Stimulated activated CD8-positive, alpha-beta memory T cell treated with anti-CD3 and anti-CD28 coated beads, Interleukin-4, amount 100 ng/mL, for 24 hours (primary cell): ENCODE measurements around the gene COQ8A.

Source experiments
- DNase-seq: peaks from one replicate; pipeline ENCODE4 v3.0.0-alpha.2; 2020; ENCODE audit warnings: low read depth

Gene COQ8A

DNA sequence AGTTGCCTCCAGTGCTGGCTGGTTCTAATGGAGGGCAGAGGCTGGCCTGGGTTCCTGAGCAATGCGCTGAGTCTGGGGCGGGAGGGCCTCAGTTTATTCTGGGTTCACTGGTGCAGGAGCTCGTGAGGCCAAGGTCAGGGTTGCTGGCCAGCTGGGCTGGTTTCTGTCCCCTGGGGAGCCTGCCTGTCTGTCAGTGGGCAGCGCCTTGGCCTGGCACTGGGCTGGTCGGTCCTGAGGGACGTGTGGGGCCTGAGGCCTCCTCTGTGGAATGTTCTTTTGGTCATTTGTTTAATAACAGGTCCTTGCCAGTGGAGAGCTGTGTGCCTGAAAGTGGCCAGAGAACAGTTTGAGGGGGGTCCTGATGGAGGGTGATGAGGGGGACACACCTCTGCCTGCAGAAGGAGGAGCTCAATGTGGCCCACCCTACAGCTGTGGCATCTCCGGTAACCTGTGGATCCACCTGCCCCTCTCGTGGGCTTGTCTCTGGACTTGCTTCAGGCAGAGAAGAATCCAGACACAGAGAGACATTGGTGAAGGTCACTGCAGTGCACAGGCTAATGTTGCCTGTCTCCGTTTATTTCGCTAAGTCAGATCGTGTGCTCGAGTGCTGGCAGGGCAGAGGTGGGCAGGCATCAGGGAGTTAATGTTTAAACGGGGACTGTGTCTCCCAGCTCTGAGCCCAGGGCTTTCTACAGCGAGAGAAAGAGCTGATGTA, 34.6 kb downstream of the COQ8A start:
- DNase-seq, result no peak

DNA sequence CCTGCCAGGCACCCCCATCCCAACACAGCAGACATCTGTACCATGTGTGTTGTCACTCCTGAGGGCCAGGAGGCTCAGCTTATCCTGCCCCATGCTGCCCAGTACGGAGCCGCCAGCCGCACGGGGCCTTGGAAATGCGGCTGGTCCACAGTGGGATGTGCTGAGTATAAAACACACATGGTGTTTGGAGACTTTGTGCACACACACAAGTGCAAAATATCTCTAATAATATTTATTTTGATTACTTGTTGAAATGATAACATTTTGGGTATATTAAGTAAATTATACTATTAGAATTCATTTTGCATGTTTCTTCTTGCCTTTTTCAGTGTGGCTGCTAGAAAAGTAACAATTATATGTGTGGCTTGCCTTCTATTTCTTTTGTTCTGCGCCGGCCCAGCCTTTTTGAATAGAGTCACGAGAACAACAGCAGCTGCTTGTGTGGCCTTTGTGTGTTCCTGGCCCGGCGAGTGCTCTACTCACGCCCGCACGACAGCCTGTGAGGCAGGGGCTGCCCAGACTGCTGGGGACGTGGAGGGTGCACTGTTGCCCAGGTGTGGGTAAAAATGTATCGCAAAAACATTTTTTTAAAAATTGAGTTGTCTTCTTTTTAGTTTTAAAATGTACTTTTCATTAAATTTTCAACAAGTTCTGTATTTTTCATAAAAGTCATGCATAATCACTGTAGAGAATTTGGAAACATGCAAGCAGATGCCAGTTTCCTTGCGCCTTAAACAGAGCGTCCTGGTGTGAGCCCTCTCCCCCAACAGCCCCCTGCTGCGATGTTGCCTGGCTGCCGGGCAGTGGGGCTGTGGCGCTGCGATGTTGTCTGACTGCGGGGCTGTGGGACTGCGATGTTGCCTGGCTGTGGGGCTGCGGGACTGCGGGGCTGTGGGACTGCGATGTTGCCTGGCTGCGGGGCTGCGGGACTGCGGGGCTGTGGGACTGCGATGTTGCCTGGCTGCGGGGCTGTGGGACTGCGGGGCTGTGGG, 35.5 kb downstream of the COQ8A start:
- DNase-seq, result no peak

DNA sequence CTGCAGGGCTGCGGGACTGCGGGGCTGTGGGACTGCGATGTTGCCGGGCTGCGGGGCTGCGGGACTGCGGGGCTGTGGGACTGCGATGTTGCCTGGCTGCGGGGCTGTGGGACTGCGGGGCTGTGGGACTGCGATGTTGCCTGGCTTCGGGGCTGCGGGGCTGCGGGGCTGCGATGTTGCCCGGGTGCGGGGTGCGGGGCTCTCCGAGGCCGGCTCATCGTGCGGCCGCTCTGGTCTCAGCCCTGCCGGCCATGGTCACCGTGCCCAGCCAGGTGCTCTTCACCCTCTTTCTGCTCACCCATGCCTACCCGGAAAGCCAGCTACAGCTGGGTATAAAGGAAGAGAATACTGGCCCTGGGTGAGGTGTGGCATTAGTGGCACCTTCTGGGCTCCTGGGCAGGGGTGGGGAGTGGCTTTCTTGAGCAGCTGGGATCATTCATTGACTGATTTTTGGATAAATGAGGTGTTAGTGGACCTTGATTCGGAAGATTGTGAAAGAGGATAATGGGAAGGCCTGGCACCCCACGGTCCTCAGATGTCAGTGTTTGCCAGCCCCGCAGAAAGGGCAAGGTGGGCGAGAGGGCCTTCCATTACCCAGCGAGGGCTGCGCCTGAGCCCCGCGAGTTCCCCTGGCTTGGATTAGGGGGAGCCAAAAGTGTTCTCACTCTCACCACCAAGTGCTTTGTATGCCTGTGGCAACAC, 36.3 kb downstream of the COQ8A start:
- no peak for DNase-seq

DNA sequence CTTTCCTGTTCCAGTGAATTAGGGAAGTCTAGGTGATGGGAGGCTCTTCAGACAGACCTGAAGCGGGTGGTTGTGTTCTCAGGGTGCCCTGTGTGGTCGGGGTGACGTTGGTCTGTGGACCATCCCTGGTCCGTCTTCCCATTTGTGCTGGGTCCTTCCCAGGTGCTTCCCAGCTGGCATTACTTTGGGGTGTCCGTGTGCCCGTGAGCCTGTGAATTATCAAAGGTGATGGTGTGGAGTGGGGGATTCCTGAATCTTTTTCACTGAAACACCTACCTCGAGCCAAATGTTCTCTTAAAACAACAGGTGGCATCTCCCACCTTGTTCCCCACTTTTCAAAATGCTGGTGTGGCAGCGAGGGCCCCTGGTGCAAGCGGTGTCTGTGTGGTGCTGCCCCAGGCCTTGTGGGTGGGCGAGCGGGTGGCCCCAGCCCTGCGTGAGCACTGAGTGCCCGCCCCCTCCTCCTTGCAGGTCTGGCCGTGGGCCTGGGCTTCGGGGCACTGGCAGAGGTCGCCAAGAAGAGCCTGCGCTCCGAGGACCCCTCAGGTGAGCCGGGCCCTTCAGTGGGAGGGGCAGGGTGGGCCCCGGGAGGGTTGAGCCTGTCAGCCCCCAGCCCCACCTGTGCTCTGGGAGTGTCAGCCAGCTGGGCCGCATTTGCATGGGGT, 37.0 kb downstream of the COQ8A start:
- DNase-seq, result no peak

DNA sequence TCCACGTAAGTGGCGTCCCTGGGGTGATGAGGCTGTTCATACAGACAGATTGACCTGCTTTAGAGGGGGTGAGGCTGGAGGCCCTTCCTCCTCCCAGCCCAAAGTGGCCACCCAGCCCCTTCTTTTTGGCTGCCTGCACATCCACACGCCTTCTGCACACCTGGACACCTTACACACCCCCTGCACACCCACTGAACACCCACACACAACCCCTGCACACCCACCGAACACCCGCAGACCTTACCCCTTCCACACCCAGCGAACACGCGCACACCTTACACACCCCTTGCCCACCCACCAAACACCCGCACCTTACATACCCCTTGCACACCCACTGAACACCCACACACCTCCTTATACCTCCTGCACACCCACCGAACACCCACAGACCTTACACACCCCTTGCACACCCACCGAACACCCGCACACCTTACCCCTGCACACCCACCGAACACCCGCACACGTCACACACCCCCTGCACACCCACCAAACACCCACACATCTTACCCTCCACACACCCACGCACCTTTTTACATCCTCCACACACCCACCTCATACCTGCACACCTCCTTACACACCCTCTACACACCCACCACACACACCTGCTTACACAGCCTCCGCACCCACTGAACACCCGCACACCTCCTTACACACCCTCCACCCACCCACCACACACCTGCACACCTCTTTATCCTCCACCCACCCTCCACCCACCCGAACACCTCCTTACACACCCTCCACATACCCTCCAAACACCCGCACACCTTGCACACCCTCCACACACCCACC, 37.7 kb downstream of the COQ8A start:
- no peak for DNase-seq

DNA sequence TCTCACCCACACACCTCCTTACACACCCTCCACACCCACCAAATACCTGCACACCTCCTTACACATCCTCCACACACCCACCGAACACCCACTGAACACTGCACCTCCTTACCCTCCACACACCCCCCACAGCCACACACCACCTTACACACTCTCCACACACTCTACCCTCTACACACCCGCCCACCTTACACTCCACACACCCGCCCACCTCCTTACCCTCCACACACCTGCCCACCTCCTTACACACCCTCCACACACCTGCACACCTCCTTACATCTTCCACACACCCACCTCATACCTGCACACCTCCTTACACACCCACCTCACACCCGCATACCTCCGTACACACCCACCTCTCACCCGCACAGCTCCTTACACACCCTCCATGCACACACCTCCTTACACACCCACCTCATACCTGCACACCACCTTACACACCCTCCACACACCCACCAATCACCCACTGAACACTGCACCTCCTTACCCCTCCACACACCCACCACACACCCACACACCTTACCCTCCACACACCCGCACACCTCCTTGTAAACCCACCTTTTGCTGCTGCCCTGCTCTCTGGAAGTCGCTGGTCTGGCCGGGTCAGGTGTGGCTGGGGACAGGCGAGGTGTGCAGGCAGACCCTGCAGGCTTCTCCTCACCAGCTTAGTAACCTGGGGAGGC, 38.5 kb downstream of the COQ8A start:
- DNase-seq, result no peak

DNA sequence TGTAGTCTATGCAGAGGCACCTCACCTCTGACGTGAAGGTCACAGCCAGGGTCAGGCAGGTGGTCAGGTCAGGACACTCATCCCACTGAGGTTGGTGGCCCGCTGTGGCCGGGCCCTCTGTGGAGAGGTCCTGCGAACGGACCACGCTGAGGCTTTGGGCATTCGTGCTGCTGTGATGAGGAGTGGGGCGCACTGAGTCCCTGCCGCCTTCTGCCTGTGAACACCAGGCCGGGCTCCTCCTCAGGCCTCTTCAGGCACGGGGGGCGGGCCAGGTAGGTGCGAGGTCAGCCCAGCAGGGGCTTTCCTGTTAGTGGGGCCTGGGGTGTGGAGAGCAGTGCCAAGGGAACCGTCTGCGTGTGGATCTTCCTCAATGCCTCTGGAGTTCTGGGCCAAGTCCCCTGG, 39.0 kb downstream of the COQ8A start:
- no peak for DNase-seq

DNA sequence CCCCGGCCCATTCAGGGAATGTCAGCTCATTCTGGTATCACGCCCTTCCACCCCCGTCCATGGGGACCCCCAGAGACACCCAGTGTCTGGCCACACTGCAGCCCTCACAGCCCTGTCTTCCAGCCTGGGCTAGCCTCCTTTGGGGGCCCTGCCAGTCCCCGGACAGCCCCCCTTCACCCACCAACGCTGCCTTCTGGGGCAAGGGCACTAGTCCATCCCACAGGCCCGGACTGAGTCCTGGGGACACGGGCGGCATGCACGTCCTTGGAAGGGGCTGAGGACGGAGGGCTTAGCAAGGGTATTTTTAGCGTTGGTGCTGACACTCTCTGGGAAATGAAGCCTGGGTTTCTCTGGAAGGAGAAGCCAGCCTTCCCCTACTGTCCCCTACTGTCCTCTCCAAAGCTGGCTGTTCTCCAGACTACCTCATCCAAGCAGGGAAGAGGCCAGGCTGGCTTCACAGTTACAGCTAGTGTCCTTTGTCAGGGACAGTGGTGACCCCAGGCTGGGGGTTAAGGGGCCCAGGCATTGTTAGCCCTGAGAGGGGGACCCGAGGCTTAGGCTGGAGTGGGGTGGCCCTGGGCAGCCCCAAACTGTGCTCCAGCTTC, 39.5 kb downstream of the COQ8A start:
- no peak for DNase-seq

DNA sequence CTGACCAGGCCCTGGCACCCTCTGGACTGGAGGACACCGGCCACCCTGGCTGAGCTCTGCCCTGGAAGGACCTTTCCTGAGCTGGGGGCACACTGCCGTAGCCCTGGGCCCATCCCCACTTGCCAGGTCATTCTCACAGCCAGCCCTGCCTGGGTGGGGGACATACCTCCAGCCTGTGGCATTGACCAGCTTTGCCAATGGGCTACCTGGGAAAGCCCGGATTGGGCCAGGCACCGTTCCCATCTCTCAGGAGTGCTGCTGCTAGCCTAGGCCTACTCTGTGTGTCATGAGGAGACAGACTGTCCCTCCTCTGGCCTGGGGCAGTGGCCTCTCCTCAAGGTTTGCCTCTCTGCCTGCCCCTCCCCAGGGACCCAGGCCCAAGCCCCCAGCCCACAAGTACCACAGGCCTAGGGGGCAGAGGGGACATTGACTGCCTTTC, 40.0 kb downstream of the COQ8A start:
- DNase-seq, result no peak

DNA sequence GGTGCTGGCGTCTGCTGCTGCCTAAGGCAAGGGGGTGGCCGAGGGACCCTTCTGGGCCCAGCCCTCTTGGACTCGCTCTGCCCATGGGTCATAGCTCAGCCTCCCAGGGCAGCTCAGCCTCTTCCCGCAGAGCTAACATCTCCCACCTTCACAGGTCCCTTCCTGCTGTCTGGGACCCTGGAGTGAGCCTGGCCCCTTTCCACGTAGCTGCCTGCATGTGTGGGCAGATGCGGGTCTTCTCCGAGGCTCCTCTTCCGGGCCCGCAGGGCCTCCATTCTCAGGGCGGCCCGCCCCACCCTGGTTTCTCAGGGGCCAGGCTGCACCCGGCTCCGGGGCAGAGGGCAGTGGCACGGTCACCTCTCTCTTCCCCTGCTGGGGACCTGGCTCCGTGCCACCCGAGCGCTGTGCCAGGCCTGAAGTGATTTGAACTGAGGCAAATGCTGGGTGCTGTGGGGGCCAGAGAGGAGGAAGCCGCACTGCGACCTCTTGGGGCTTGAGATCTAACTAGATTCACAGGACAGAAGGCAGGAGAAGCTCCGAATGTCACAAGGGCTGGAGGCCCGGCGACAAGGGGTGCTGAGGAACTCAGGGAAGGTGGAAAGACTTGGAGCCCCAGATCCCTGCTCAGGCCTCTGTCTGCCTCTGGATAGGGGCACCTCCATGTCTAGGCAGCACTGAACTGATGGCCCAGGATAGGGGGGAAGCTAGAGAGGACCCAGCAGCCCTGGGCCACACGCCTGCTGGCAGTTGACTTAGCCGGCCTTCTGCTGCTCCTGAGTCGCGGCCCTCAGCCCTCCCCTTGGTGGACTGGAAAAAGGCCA, 40.7 kb downstream of the COQ8A start:
- DNase-seq, result no peak

DNA sequence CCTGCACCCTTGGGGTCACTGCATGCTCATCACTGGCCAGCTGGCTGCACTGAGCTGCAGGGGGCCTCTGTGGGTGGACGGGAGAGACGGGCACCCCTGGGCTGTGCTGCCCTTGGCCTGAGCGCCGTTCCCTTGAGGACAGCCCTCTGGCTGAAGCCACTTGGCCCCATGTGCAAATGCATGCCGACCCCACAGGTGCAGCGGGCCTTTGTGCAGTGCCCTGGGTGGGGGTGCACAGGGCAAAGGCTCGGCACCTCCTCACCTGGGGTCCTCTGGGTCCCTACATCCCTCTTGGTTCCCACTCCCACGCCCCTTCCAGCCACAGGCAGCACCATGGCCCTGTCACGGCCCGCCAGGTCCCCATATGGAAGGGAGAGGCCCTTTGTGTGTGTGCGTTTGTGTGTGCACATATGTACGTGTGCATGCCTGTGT, 41.3 kb downstream of the COQ8A start:
- DNase-seq, result no peak

DNA sequence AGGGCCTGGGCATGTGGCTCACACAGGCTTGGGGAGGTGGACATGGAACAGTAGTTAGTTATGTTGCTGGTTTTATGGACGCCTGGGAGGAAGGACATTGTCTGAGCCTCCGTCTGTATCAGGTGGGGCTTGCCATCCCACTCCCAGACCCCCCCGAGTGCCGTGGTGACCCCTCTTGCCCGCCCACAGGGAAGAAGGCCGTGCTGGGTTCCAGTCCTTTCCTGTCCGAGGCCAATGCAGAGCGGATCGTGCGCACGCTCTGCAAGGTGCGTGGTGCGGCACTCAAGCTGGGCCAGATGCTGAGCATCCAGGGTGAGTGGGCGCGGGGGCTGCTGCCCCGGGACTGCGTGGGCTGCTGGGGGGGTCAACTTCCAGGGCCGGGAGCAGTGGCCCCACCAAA, 41.7 kb downstream of the COQ8A start:
- DNase-seq, result no peak

DNA sequence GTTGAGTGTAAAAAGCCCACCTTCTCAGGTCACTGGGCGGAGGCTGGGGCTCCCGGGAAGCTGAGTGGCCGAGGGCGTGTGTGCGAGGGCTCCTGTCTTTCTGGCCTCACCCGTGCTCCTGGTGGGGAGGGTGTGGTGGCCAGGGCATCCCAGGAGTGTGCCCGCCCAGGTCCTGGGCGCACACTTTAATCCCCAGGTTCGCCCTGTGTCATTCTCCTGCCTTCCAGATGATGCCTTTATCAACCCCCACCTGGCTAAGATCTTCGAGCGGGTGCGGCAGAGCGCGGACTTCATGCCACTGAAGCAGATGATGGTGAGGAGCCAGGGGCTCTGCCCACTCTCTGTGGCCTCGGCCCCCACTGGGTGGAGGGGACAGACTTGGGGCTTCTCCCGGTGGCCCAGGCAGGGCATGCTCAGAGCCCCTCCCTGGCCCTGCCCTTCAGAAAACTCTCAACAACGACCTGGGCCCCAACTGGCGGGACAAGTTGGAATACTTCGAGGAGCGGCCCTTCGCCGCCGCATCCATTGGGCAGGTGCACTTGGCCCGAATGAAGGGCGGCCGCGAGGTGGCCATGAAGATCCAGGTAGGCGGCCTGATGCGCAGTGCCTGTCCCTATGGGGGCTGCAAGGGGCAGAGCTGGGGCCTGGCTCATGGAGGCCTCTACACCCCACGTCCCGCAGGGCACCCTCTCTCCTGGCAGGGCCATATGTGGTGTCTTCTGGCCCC, 42.5 kb downstream of the COQ8A start:
- no peak for DNase-seq

DNA sequence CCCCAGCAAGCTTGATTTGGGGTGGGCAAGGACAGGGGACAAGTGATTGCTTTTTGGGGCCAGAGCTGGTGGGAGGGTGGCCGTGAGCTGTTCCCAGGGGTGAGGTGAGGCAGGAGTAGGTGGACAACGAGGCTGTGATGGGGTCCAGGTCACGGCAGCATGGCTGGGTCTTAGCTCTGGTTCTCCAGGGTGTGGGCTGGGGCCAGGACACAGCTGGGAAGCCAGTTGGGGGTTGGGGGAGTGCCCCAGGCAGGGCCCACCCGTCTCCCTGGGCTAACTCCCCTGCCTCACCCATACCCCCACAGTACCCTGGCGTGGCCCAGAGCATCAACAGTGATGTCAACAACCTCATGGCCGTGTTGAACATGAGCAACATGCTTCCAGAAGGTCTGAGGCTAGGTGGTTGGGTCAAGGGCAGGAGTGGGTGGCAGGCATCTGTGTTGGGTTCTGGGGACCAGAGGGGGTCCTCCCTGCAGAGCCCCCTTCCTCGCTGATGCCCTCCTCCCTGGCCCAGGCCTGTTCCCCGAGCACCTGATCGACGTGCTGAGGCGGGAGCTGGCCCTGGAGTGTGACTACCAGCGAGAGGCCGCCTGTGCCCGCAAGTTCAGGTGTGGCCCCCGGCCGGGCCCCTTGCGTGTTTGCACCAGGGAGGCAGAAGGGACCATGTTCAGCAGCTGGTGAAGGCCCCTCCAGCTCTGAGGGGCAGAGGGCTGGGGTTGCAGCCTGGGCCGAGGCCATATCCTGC, 43.3 kb downstream of the COQ8A start:
- no peak for DNase-seq

DNA sequence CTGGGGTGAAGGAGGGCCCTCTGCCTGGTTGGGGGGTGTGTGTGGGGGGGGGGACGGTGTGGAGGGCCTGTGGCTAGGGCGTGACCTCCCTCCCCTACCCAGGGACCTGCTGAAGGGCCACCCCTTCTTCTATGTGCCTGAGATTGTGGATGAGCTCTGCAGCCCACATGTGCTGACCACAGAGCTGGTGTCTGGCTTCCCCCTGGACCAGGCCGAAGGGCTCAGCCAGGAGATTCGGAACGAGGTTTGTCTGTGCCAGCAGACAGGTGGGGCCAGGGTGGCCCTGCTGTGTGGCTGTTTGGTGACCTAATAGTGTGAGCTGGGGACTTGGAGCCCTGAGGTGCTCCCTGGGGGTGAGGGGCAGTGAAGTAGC, 43.9 kb downstream of the COQ8A start:
- no peak for DNase-seq

DNA sequence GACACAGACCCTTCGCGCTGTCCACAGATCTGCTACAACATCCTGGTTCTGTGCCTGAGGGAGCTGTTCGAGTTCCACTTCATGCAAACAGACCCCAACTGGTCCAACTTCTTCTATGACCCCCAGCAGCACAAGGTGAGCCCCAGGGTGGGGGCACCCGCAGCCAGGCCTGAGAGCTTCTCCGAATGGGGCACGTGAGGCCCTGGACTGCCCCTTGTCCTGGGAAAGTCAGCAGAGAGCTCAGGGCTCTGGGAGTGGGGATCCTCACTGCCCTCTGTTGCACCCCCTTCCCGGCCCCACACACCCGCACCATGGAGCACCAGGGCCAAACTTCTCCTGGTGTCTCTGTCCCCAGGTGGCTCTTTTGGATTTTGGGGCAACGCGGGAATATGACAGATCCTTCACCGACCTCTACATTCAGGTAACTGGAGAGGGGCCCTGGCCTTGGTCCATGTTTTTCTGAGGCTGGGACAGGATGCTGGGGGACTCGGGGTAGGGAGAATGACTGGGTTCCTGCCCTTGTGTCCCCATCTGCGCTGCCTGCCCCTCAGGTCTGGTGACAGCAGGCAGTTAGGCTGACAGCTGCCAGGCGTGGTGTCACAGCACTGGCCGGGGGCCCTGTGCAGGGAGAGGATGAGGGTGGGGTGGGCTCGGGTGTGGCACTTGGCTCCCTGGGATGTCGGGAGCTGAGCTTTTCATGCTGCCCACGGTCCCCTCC, 44.6 kb downstream of the COQ8A start:
- DNase-seq, result no peak

DNA sequence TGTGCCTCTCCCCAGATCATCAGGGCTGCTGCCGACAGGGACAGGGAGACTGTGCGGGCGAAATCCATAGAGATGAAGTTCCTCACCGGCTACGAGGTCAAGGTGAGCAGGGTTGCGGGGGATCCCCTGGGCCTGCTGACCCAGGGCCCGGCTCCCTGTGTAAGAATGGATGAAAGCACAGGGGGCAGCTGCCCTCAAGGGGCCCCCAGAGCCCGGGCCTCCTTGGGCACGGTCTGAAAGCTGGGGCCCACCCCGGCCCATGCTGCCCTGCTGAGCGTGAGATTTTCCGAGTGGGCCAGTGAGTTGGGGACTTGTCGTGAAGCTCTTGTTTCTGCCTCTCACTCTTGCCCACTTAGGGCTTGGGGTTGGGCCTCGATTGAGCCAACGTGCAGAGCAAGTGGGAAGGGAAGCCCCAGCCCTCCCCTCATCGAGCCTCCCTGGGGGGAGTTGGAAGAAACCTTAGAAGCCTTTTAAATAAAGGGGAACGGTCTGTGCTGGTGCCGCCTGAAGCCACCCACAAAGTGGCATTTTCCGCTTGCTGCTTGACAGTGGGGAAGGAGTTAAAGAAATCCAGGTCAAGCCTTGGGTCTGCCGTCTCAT, 45.2 kb downstream of the COQ8A start:
- DNase-seq, result no peak
